Transverse colon (tissue), 4 donors: Measurements from ENCODE around the gene NCAPD2. TPM values are rescaled to one million over a fixed set of nuclear protein-coding genes. Genes with fewer than 3 reads are reported as not detected.

Experiments used
- DNase-seq: peaks from one replicate; pipeline ENCODE4 v3.0.0-alpha.2; 2019
- H3K27ac ChIP-seq, 4 donors: fragments of 200-600 bp; sonication (generic); 2 replicates each; pipeline ENCODE4 v1.5.1; 2016 to 2018; ENCODE audit warnings: inconsistent platforms in 4 of 4
- H3K27me3 ChIP-seq: fragments of 200-600 bp; sonication (generic); 2 replicates; pipeline ENCODE4 v1.5.1; 2017; ENCODE audit warnings: inconsistent platforms
- H3K36me3 ChIP-seq, 4 donors: fragments of 200-600 bp; sonication (generic); 2 replicates each; pipeline ENCODE4 v1.5.1; 2017 to 2019; ENCODE audit warnings: inconsistent platforms in 4 of 4
- H3K4me1 ChIP-seq, 4 donors: fragments of 200-600 bp; sonication (generic); 2 replicates each; pipeline ENCODE4 v1.5.1; 2017 to 2020; ENCODE audit warnings: inconsistent platforms in 4 of 4
- H3K4me3 ChIP-seq, 4 donors: fragments of 200-600 bp; sonication (generic); 1 replicate in 1 of 4; 2 replicates in 3 of 4; pipeline versions ENCODE4 v1.5.1 to v1.6.1; 2017 to 2019; ENCODE audit warnings: inconsistent platforms in 4 of 4
- H3K9me3 ChIP-seq, 2 donors: fragments of 200-600 bp; sonication (generic); 2 replicates each; pipeline ENCODE4 v1.5.1; 2017 to 2019; ENCODE audit warnings: inconsistent platforms in 2 of 2
- EP300 ChIP-seq: sonication (generic); formaldehyde crosslinking; IDR thresholded peaks from one replicate; pipeline ENCODE4 v1.6.1; 2017; ENCODE audit warnings: antibody characterized with exemption, low read depth
- POLR2A ChIP-seq: fragments of 450-650 bp; IDR thresholded peaks from one replicate; pipeline ENCODE4 v1.6.1; 2016; ENCODE audit warnings: antibody characterized with exemption, mild to moderate bottlenecking, moderate library complexity
- POLR2AphosphoS5 ChIP-seq, 3 donors: sonication (generic); formaldehyde crosslinking; IDR thresholded peaks; one replicate each; pipeline ENCODE4 v1.6.1; 2016; ENCODE audit warnings: antibody characterized with exemption in 3 of 3
- WGBS, 2 donors: methylation state at CpG; one replicate each; pipeline ENCODE4 v1.1.5; 2018; ENCODE audit warnings: low coverage in 1 of 2; 5-methylcytosine and 5-hydroxymethylcytosine counted together
- in situ Hi-C, 4 donors: fragments of 200-750 bp; cut with MboI; loops; one replicate each; pipeline versions ENCODE4 v1.15.0 to v1.15.1; 2017; ENCODE audit warnings: low sequenced_read_pairs in 3 of 4, low pct_ligation_motif_present in 1 of 4, low pct_unique_long_range_greater_than_20kb in 1 of 4
- intact Hi-C: fragments of 100-400 bp; cut with DNase I; formaldehyde crosslinking; loops from one replicate; pipeline ENCODE4 v1.15.1; 2023; ENCODE audit warnings: low total_unique reads
- total RNA-seq, 4 donors: library from RNA; depleted of rRNA; stranded (reverse); fragments of >200 nt; gene quantifications; one replicate each; pipeline ENCODE4 v1.1.0, GENCODE V29; 2016
- TF ChIP-seq, protein P1 (sequence below), 5 experiments: fragments of 200-600 bp in 3 of 5; fragments of 450-650 bp in 2 of 5; sonication (generic) in 3 of 5; IDR thresholded peaks; 1 replicate in 2 of 5; 2 replicates in 3 of 5; pipeline ENCODE4 v1.5.1; 2016 to 2017; ENCODE audit warnings: antibody characterized with exemption in 5 of 5, inconsistent platforms in 3 of 5, mild to moderate bottlenecking in 2 of 5, moderate library complexity in 1 of 5

The NCAPD2 gene
- total RNA-seq, 4 donors from 2014 or later, result 18.3 to 20.2 (median 19.2) TPM

- TF ChIP-seq POLR2A, result no peak
- TF ChIP-seq, protein P1, sequence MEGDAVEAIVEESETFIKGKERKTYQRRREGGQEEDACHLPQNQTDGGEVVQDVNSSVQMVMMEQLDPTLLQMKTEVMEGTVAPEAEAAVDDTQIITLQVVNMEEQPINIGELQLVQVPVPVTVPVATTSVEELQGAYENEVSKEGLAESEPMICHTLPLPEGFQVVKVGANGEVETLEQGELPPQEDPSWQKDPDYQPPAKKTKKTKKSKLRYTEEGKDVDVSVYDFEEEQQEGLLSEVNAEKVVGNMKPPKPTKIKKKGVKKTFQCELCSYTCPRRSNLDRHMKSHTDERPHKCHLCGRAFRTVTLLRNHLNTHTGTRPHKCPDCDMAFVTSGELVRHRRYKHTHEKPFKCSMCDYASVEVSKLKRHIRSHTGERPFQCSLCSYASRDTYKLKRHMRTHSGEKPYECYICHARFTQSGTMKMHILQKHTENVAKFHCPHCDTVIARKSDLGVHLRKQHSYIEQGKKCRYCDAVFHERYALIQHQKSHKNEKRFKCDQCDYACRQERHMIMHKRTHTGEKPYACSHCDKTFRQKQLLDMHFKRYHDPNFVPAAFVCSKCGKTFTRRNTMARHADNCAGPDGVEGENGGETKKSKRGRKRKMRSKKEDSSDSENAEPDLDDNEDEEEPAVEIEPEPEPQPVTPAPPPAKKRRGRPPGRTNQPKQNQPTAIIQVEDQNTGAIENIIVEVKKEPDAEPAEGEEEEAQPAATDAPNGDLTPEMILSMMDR (IDR thresholded peaks at IDR 0.05), result no peak
- no peak for TF ChIP-seq EP300
- no peak for TF ChIP-seq POLR2AphosphoS5 (IDR thresholded peaks at IDR 0.05)
- no peaks in the 10 kb centered on the region for H3K36me3 ChIP-seq
- peak overlapping the region; percentile 65 to 78 (median 73) for H3K4me3 ChIP-seq
- in situ Hi-C loops (loop anchor here in 3 of 4 donors (10.0 to 25.0 kb wide), 2 partner anchors 113 to 115 kb away; partner anchors contain the start of gene TNFRSF1A (in 2 of the 3)), intact Hi-C loops (no loop called here)
- 75% methylated on average over 16 of the region's 16 CpGs; no CpG with 5 or more reads in 1 of the 2 donors for WGBS, 2 donors
- H3K9me3 ChIP-seq, result no peaks in the 10 kb centered on the region
- DNase-seq, result no peak
- H3K4me1 ChIP-seq, result peaks cover 16 to 34% (median 26%) of the 10 kb centered on the region in 4 donors
- no peaks in the 10 kb centered on the region for H3K27me3 ChIP-seq
- peak overlapping the region; percentile 97 to 99 (median 98) for H3K27ac ChIP-seq
Observed at GRCh38 chr12:6450091-6450868, 43.6 kb upstream of the NCAPD2 start.

- Histone ChIP-seq H3K9me3 (no peaks in the 10 kb centered on the region), H3K27ac (peak overlapping the region; percentile 97 to 99 (median 98)), H3K4me3 (peak overlapping the region; percentile 65 to 78 (median 73)), H3K27me3 (no peaks in the 10 kb centered on the region), H3K4me1 (peaks cover 16 to 34% (median 26%) of the 10 kb centered on the region in 4 donors), H3K36me3 (no peaks in the 10 kb centered on the region)
- WGBS, 2 donors, result 9 to 10% methylated on average over 5 to 11 of the region's 11 CpGs
- DNase-seq, result peak; percentile 47
- intact Hi-C loops, result no loop called here
- in situ Hi-C loops, result loop anchor here in 3 of 4 donors (10.0 to 25.0 kb wide), 2 partner anchors 114 to 116 kb away; partner anchors contain the start of gene TNFRSF1A (in 2 of the 3)
- TF ChIP-seq POLR2AphosphoS5 (IDR thresholded peaks at IDR 0.05) (no peak), EP300 (no peak)
- TF ChIP-seq, protein P1 (IDR thresholded peaks at IDR 0.05), result no peak
Observed at GRCh38 chr12:6450869-6451347, 43.0 kb upstream of the NCAPD2 start.

DNA sequence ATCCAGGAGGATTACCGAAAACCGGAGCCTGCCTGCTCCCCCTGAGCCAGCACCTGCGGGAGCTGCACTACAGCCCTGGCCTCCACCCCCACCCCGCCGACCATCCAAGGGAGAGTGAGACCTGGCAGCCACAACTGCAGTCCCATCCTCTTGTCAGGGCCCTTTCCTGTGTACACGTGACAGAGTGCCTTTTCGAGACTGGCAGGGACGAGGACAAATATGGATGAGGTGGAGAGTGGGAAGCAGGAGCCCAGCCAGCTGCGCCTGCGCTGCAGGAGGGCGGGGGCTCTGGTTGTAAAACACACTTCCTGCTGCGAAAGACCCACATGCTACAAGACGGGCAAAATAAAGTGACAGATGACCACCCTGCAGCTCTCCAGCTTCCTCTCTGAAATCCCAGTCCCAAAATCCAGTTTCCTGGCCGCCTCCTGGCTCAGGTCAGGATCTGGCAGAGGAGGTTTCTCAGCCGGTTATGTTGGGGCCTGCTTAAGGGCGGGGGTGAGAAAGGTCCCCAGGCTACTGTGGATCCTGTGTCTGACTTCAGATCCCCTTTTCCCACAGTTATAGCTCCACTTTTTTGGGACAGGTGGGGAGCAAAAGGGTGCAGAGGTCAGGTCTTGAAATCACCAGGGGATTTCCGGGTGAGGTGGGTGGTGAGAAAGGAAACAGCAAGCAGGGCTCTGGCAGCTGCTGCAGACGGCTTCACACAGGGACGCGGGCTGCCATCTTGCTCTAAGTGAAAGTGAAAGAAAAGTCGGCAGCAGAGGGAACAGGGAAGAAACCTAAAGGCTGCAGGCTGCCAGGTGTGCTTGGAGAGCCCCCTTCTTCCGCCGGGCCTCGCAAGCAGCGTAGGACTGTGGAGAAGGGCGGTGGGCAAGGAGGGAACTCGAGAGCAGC is 42.3 kb upstream of the NCAPD2 start, which contains the start of gene TAPBPL:
Gene TAPBPL, plus strand, starts transcription at position 695 of the 897 bp plus-strand sequence. CDS start 207 bp downstream, outside the sequence.
- WGBS, 2 donors, result 1% methylated on average over 27 of the region's 27 CpGs; no CpG with 5 or more reads in 1 of the 2 donors
- Histone ChIP-seq H3K4me1 (peaks cover 16 to 34% (median 26%) of the 10 kb centered on the region in 4 donors), H3K4me3 (peak within 1 kb of the TSS; percentile 65 to 78 (median 73)), H3K27ac (peak within 1 kb of the TSS; percentile 97 to 99 (median 98)), H3K27me3 (no peaks in the 10 kb centered on the region), H3K36me3 (peaks cover 0 to under 1% (median under 1%) of the 10 kb centered on the region in 4 donors), H3K9me3 (no peaks in the 10 kb centered on the region)
- intact Hi-C loops (no loop called here), in situ Hi-C loops (loop anchor here in 3 of 4 donors (10.0 to 25.0 kb wide), 2 partner anchors 114 to 117 kb away; partner anchors contain the start of gene TNFRSF1A (in 2 of the 3))
- peak; percentile 78 to 81 (median 78) for TF ChIP-seq POLR2AphosphoS5 (IDR thresholded peaks at IDR 0.05)
- no peak for TF ChIP-seq EP300
- TF ChIP-seq, protein P1 (IDR thresholded peaks at IDR 0.05), result peak in 1 of 5 experiments; percentile 8
- peak; percentile 78 for TF ChIP-seq POLR2A
- peak; percentile 89 for DNase-seq
